Endothelial cell of umbilical vein (primary cell): ENCODE results near the gene CHST11.

Experiments
- EZH2 ChIP-seq: IDR thresholded peaks from 2 replicates; pipeline ENCODE4 v1.6.1; 2012; ENCODE audit warnings: borderline replicate concordance, low read depth, mild to moderate bottlenecking, moderate library complexity, low read length, inconsistent platforms; ENCODE audit not compliant: severe bottlenecking
- POLR2A ChIP-seq: IDR thresholded peaks from 2 replicates; pipeline ENCODE4 v1.6.1; 2012; ENCODE audit warnings: low read depth, mild to moderate bottlenecking, control low read depth, low read length
- POLR2AphosphoS5 ChIP-seq: IDR thresholded peaks from 2 replicates; pipeline ENCODE4 v1.6.1; 2012; ENCODE audit warnings: low read depth, mild to moderate bottlenecking, control low read depth, low read length, moderate library complexity; ENCODE audit not compliant: insufficient read depth
- TF ChIP-seq, protein P1 (sequence below), 2 donors: IDR thresholded peaks; 1 replicate in 1 of 2; 2 replicates in 1 of 2; pipeline ENCODE4 v1.5.1; 2011; ENCODE audit warnings: low read length in 2 of 2, mild to moderate bottlenecking in 2 of 2, moderate library complexity in 2 of 2, control low read depth in 1 of 2, inconsistent platforms in 1 of 2, low read depth in 1 of 2; ENCODE audit not compliant: insufficient read depth in 1 of 2; ENCODE audit errors: extremely low read depth in 1 of 2

DNA sequence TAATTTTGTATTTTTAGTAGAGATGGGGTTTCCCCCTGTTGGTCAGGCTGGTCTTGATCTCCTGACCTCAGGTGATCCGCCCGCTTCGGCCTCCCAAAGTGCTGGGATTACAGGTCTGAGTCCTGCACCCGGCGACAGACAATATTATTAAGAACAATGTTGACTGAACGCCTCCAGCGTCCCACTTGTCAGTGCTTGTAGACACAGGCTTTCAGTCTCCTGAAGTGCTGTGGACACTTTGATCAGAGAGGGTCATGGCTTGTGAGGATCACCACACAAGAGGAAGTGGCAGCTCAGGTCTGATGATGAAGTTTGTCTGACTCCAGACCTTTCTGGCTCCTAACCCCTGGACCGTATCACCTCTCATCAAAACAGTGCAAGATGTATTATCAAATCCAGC lies 114.6 kb downstream of the CHST11 start:
- TF ChIP-seq, protein P1, sequence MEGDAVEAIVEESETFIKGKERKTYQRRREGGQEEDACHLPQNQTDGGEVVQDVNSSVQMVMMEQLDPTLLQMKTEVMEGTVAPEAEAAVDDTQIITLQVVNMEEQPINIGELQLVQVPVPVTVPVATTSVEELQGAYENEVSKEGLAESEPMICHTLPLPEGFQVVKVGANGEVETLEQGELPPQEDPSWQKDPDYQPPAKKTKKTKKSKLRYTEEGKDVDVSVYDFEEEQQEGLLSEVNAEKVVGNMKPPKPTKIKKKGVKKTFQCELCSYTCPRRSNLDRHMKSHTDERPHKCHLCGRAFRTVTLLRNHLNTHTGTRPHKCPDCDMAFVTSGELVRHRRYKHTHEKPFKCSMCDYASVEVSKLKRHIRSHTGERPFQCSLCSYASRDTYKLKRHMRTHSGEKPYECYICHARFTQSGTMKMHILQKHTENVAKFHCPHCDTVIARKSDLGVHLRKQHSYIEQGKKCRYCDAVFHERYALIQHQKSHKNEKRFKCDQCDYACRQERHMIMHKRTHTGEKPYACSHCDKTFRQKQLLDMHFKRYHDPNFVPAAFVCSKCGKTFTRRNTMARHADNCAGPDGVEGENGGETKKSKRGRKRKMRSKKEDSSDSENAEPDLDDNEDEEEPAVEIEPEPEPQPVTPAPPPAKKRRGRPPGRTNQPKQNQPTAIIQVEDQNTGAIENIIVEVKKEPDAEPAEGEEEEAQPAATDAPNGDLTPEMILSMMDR (IDR thresholded peaks at IDR 0.05; ENCODE audit: extremely low read depth in 1 of 2, insufficient read depth in 1 of 2, low read depth in 1 of 2, low read length in 2 of 2): no peak
- TF ChIP-seq EZH2: no peak
- TF ChIP-seq POLR2AphosphoS5: no peak
- no peak for TF ChIP-seq POLR2A
